MM.1S (cell line): ENCODE measurements around the gene TMEM248.

ENCODE experiments used
- DNase-seq: peaks from one replicate; pipeline ENCODE4 v3.0.0-alpha.2; 2015
- H2AFZ ChIP-seq: fragments of 300-600 bp; sonication (generic); 2 replicates; pipeline ENCODE4 v1.6.0; 2016; ENCODE audit warnings: antibody characterized with exemption, low read length
- H3F3A ChIP-seq: fragments of 300-600 bp; sonication (generic); 2 replicates; pipeline ENCODE4 v1.6.1; 2016; ENCODE audit warnings: mild to moderate bottlenecking, antibody characterized with exemption, low read length, moderate library complexity, mixed read lengths; ENCODE audit not compliant: insufficient read depth
- H3K27ac ChIP-seq: fragments of 300-600 bp; sonication (generic); 2 replicates; pipeline ENCODE4 v1.5.1; 2016; ENCODE audit warnings: mild to moderate bottlenecking, low read length
- H3K27me3 ChIP-seq: fragments of 300-600 bp; sonication (generic); replicated peaks from 2 replicates; pipeline ENCODE4 v1.6.0; 2016; ENCODE audit warnings: low read length; ENCODE audit not compliant: insufficient read depth
- H3K36me3 ChIP-seq: fragments of 300-600 bp; sonication (generic); replicated peaks from 2 replicates; pipeline ENCODE4 v1.6.1; 2016; ENCODE audit warnings: mild to moderate bottlenecking, low read length, mixed read lengths; ENCODE audit not compliant: insufficient read depth
- H3K4me1 ChIP-seq: fragments of 300-600 bp; sonication (generic); 2 replicates; pipeline ENCODE4 v1.6.1; 2016; ENCODE audit warnings: low read length, mixed read lengths
- H3K4me2 ChIP-seq: fragments of 300-600 bp; sonication (generic); 2 replicates; pipeline ENCODE4 v1.6.0; 2016; ENCODE audit warnings: low read depth, low read length
- H3K4me3 ChIP-seq: fragments of 300-600 bp; sonication (generic); 2 replicates; pipeline ENCODE4 v1.5.1; 2016; ENCODE audit warnings: low read length, mixed read lengths
- H3K79me2 ChIP-seq: fragments of 300-600 bp; sonication (generic); 2 replicates; pipeline ENCODE4 v1.6.1; 2016; ENCODE audit warnings: mixed run types, low read length, mixed read lengths
- H3K9ac ChIP-seq: fragments of 300-600 bp; sonication (generic); 2 replicates; pipeline ENCODE4 v1.6.1; 2016; ENCODE audit warnings: low read length, mixed read lengths
- H3K9me2 ChIP-seq: fragments of 300-600 bp; sonication (generic); replicated peaks from 2 replicates; pipeline ENCODE4 v1.6.1; 2016; ENCODE audit warnings: mild to moderate bottlenecking, low read length, mixed read lengths; ENCODE audit not compliant: insufficient read depth
- H3K9me3 ChIP-seq: fragments of 300-600 bp; sonication (generic); replicated peaks from 2 replicates; pipeline ENCODE4 v1.6.1; 2016; ENCODE audit warnings: mild to moderate bottlenecking, low read length, mixed read lengths; ENCODE audit not compliant: insufficient read depth
- H4K20me1 ChIP-seq: fragments of 300-600 bp; sonication (generic); 2 replicates; pipeline ENCODE4 v1.6.1; 2016; ENCODE audit warnings: mild to moderate bottlenecking, low read length, moderate library complexity, mixed read lengths; ENCODE audit not compliant: insufficient read depth
- CTCF ChIP-seq: fragments of 300-600 bp; sonication (generic); IDR thresholded peaks from 2 replicates; pipeline ENCODE4 v1.5.1; 2016; ENCODE audit warnings: antibody characterized with exemption, low read length, mixed read lengths
- EZH2 ChIP-seq: fragments of 300-600 bp; sonication (generic); optimal IDR thresholded peaks from 2 replicates; pipeline ENCODE3; 2017; ENCODE audit warnings: low read depth, mild to moderate bottlenecking, antibody characterized with exemption, low read length, mixed read lengths
- EZH2phosphoT487 ChIP-seq: fragments of 300-600 bp; sonication (generic); IDR thresholded peaks from 2 replicates; pipeline ENCODE4 v1.6.1; 2018; ENCODE audit warnings: antibody characterized with exemption, low read length

The TMEM248 gene

GRCh38 chr7:66903360-66904062 lies 17.5 kb upstream of the TMEM248 start:
- Histone ChIP-seq H4K20me1 (no peaks in the 10 kb centered on the region), H3F3A (no peaks in the 10 kb centered on the region), H3K4me3 (no peak overlapping the region), H3K36me3 (no peaks in the 10 kb centered on the region), H3K9ac (no peak overlapping the region), H3K9me3 (no peaks in the 10 kb centered on the region), H3K27me3 (no peaks in the 10 kb centered on the region), H3K9me2 (no peaks in the 10 kb centered on the region), H3K4me2 (no peak overlapping the region), H3K27ac (no peak overlapping the region), H3K79me2 (no peaks in the 10 kb centered on the region), H2AFZ (no peak overlapping the region), H3K4me1 (no peaks in the 10 kb centered on the region)
- TF ChIP-seq CTCF (no peak), EZH2 (no peak), EZH2phosphoT487 (no peak)
- no peak for DNase-seq

GRCh38 chr7:66904063-66904593 lies 16.9 kb upstream of the TMEM248 start:
- Histone ChIP-seq H3K9ac (no peak overlapping the region), H3K9me3 (no peaks in the 10 kb centered on the region), H3K27me3 (no peaks in the 10 kb centered on the region), H3K4me2 (no peak overlapping the region), H4K20me1 (no peaks in the 10 kb centered on the region), H3K79me2 (no peaks in the 10 kb centered on the region), H3F3A (no peaks in the 10 kb centered on the region), H2AFZ (no peak overlapping the region), H3K4me3 (no peak overlapping the region), H3K27ac (no peak overlapping the region), H3K4me1 (no peaks in the 10 kb centered on the region), H3K36me3 (no peaks in the 10 kb centered on the region), H3K9me2 (no peaks in the 10 kb centered on the region)
- DNase-seq, result no peak
- no peak for TF ChIP-seq EZH2
- TF ChIP-seq EZH2phosphoT487, result no peak
- TF ChIP-seq CTCF, result no peak

- no peaks in the 10 kb centered on the region for H3K9me2 ChIP-seq
- TF ChIP-seq EZH2phosphoT487 (no peak), CTCF (no peak), EZH2 (no peak)
- H3K36me3 ChIP-seq, result no peaks in the 10 kb centered on the region
- no peaks in the 10 kb centered on the region for H3K27me3 ChIP-seq
- DNase-seq, result no peak
- no peak overlapping the region for H3K4me2 ChIP-seq
- no peak overlapping the region for H3K4me3 ChIP-seq
- no peak overlapping the region for H3K9ac ChIP-seq
- H4K20me1 ChIP-seq, result no peaks in the 10 kb centered on the region
- no peaks in the 10 kb centered on the region for H3K4me1 ChIP-seq
- no peaks in the 10 kb centered on the region for H3F3A ChIP-seq
- no peaks in the 10 kb centered on the region for H3K79me2 ChIP-seq
- no peaks in the 10 kb centered on the region for H3K9me3 ChIP-seq
- H2AFZ ChIP-seq, result no peak overlapping the region
- H3K27ac ChIP-seq, result no peak overlapping the region
These were observed 15.7 kb upstream of the TMEM248 start for GRCh38 chr7:66905278-66905677.
